HepG2 (cell line): ENCODE results near the gene MKRN2OS. TPM values are rescaled to one million over a fixed set of nuclear protein-coding genes. Genes with fewer than 3 reads are reported as not detected.

Experiments
- ATAC-seq: fragments of 200-7000 bp; cut with Tn5 transposase; 3 replicates; pipeline ENCODE4 v1.9.1; 2020; ENCODE audit warnings: mild to moderate bottlenecking, moderate library complexity
- BruUV-seq: library from RNA; stranded (reverse); fragments of 400-500 nt; replicated peaks from 2 replicates; lab custom pipeline; 2021; lab: Mats Ljungman, UMichigan
- CTCF ChIA-PET: fragments of 300-600 bp; formaldehyde crosslinking; extraction: SDS; loops from one replicate; lab custom pipeline; 2021; ENCODE audit warnings: low total read pairs, inconsistent platforms, low intra/inter-chr PET ratio; lab: Yijun Ruan, JAX
- POLR2A ChIA-PET: fragments of 350-600 bp; sonication (Branson Sonifier 250); formaldehyde crosslinking; loops from one replicate; lab custom pipeline; 2020; ENCODE audit warnings: antibody characterized with exemption, inconsistent platforms; lab: Yijun Ruan, JAX
- DNase-seq: peaks from one replicate; pipeline ENCODE4 v3.0.0-alpha.2; 2015; ENCODE audit warnings: low spot score
- FAIRE-seq: peaks from 3 replicates; lab custom pipeline; 2011; peaks lifted over from hg19 to GRCh38; lab: Jason Lieb, UNC
- H2AFZ ChIP-seq: one replicate; pipeline ENCODE4 v1.6.1; 2011; ENCODE audit warnings: low read length, inconsistent platforms
- H3K27ac ChIP-seq: fragments of 300-600 bp; 3 replicates; pipeline ENCODE4 v1.8.0; 2011; ENCODE audit warnings: mixed run types, mild to moderate bottlenecking, mixed read lengths, low read length, inconsistent platforms; ENCODE audit not compliant: insufficient read depth; ENCODE audit errors: extremely low read length
- H3K27me3 ChIP-seq, 2 experiments: fragments of 200-600 bp in 1 of 2; 2 replicates in 1 of 2; 3 replicates in 1 of 2; pipeline versions ENCODE4 v1.6.0 to v1.8.0; 2011; ENCODE audit warnings: low read length in 2 of 2, mild to moderate bottlenecking in 2 of 2, moderate library complexity in 2 of 2, inconsistent platforms in 1 of 2; ENCODE audit not compliant: insufficient read depth in 2 of 2, control insufficient read depth in 1 of 2
- H3K36me3 ChIP-seq, 2 experiments: fragments of 200-600 bp in 1 of 2; replicated peaks in 1 of 2; 2 replicates in 1 of 2; 3 replicates in 1 of 2; pipeline versions ENCODE4 v1.5.1 to v1.8.0; 2011; ENCODE audit warnings: low read length in 2 of 2, inconsistent platforms in 1 of 2; ENCODE audit not compliant: insufficient read depth in 2 of 2, control insufficient read depth in 1 of 2
- H3K4me1 ChIP-seq: 2 replicates; pipeline ENCODE4 v1.5.1; 2012; ENCODE audit warnings: low read length, inconsistent platforms; ENCODE audit not compliant: insufficient read depth
- H3K4me2 ChIP-seq: 2 replicates; pipeline ENCODE4 v1.6.0; 2011; ENCODE audit warnings: low read depth, low read length, inconsistent platforms
- H3K4me3 ChIP-seq, 3 experiments: fragments of 200-600 bp in 1 of 3; sonication (generic), shearing (Covaris generic) in 1 of 3; replicated peaks in 1 of 3; 2 replicates each; pipeline ENCODE4 v1.5.1; 2011 to 2016; ENCODE audit warnings: low read length in 3 of 3, inconsistent platforms in 2 of 3, low read depth in 2 of 3, mild to moderate bottlenecking in 2 of 3, control low read depth in 1 of 3, mixed read lengths in 1 of 3; ENCODE audit not compliant: insufficient read depth in 1 of 3
- H3K79me2 ChIP-seq: one replicate; pipeline ENCODE4 v1.6.1; 2011; ENCODE audit warnings: low read length, inconsistent platforms; ENCODE audit not compliant: insufficient read depth
- H3K9ac ChIP-seq: 2 replicates; pipeline ENCODE4 v1.6.0; 2011; ENCODE audit warnings: mild to moderate bottlenecking, low read depth, low read length, inconsistent platforms; ENCODE audit not compliant: insufficient read depth
- H3K9me3 ChIP-seq: 2 replicates; pipeline ENCODE4 v1.5.1; 2012; ENCODE audit warnings: mild to moderate bottlenecking, low read length
- H4K20me1 ChIP-seq: 2 replicates; pipeline ENCODE4 v1.6.0; 2011; ENCODE audit warnings: inconsistent platforms, mild to moderate bottlenecking, low read length, moderate library complexity; ENCODE audit not compliant: insufficient read depth
- NCOR1 ChIP-seq: fragments of 200-600 bp; sonication (generic); IDR thresholded peaks from 2 replicates; pipeline ENCODE4 v1.7.0; 2017; ENCODE audit warnings: antibody characterized with exemption, low read length, borderline replicate concordance
- RBM22 ChIP-seq: fragments of 200-400 bp; formaldehyde crosslinking; optimal IDR thresholded peaks from 2 replicates; pipeline ENCODE3; 2017; ENCODE audit warnings: mild to moderate bottlenecking, low read length, moderate library complexity
- SIX4 ChIP-seq: sonication (generic); formaldehyde crosslinking; IDR thresholded peaks from 2 replicates; pipeline ENCODE4 v1.4.0; 2020; ENCODE audit warnings: missing genetic modification reagents
- ZFX ChIP-seq: sonication (generic); formaldehyde crosslinking; IDR thresholded peaks from 2 replicates; pipeline ENCODE4 v1.4.0; 2020; ENCODE audit warnings: mild to moderate bottlenecking, low read depth, missing genetic modification reagents, moderate library complexity
- WGBS: methylation state at CpG from one replicate; pipeline ENCODE4 v1.1.6; 2017; ENCODE audit warnings: low lambda C conversion rate; 5-methylcytosine and 5-hydroxymethylcytosine counted together
- in situ Hi-C: cut with HindIII; loops from 2 replicates; pipeline ENCODE4 v1.10.0; 2017; ENCODE audit warnings: low pct_unique_long_range_greater_than_20kb; ENCODE audit not compliant: extremely low pct_ligation_motif_present
- intact Hi-C: fragments of 100-400 bp; cut with micrococcal nuclease; formaldehyde crosslinking; loops from one replicate; pipeline ENCODE4 v1.10.0; 2022; ENCODE audit not compliant: unreplicated experiment
- polyA plus RNA-seq, 8 experiments: library from polyadenylated mRNA; depleted of rRNA in 3 of 8; stranded (reverse) in 7 of 8; unstranded in 1 of 8; fragments of >200 nt; fragmentation: Illumina TruSeq in 4 of 8; extraction: Trizol in 4 of 8; gene quantifications; 2 replicates each; pipeline versions ENCODE4 v1.2.1 to v1.2.3, GENCODE V29; 2011 to 2016; ENCODE audit warnings: low read depth in 4 of 8, missing spikeins in 1 of 8, mixed read lengths in 1 of 8; ENCODE audit not compliant: insufficient read depth in 1 of 8
- total RNA-seq, 5 experiments: library from RNA; depleted of rRNA; stranded (reverse); fragments of >200 nt; fragmentation: Illumina TruSeq; extraction: Trizol; gene quantifications; 2 replicates each; pipeline ENCODE4 v1.2.3, GENCODE V29; 2016; ENCODE audit warnings: low read depth in 1 of 5
- TF ChIP-seq, protein P1 (sequence below): sonication (generic); formaldehyde crosslinking; IDR thresholded peaks from 2 replicates; pipeline ENCODE4 v1.5.0; 2020; ENCODE audit warnings: mild to moderate bottlenecking, missing genetic modification reagents

The MKRN2OS gene
- total and polyA plus RNA-seq, 2 of the 13 experiments (the other 11 are each of a cell fraction or from before 2014, with no cell fraction given): not detected

GRCh38 chr3:12593473-12593872 is 48.2 kb upstream of the MKRN2OS start:
- no peak for DNase-seq

DNA sequence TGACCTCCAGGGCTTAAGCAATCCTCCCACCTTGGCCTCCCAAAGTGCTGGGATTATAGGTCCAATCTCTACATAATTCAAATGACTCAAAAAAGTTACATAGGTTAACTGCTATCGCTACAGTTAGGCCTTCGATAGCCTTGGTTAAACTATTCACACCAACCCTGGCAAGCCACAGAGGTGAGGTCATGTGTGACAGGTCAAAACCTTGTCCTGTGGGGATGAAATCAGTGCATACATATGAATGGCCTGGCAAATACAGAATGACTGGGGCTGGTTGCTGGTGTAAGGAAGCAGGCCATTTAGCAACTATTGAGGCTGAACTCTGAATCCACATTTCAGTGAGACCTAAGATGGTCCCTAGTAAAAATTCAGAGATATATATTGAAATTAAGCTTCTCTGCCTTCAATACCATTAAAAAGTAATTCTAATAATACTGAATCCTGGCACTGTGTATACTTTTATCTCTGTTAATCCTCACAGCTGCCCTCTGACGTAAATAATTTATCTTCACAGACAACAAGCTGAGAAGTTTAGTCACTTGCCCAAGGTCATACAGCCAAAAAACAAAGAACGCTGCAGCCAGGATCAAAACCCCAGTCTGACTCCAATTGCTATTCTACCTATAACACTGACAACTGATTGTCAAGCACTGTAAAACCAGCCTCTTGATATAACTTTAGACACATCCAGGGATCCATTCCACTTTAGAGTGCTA is 46.9 kb upstream of the MKRN2OS start:
- Histone ChIP-seq H3K4me3 (no peak overlapping the region), H3K36me3 (peaks cover 30 to 76% of the 10 kb centered on the region in 2 experiments), H3K27me3 (no peaks in the 10 kb centered on the region), H2AFZ (no peak overlapping the region), H3K4me2 (no peak overlapping the region), H3K4me1 (no peaks in the 10 kb centered on the region), H3K9me3 (no peaks in the 10 kb centered on the region), H3K27ac (no peak overlapping the region), H3K79me2 (no peaks in the 10 kb centered on the region), H3K9ac (no peak overlapping the region), H4K20me1 (no peaks in the 10 kb centered on the region)
- BruUV-seq: no TSS peak
- in situ Hi-C loops (no loop called here), intact Hi-C loops (no loop called here)
- WGBS: 100% methylated on average over 4 of the region's 4 CpGs
- ATAC-seq (no peak), FAIRE-seq (no peak), DNase-seq (no peak)
- ChIA-PET POLR2A (no interaction called here), CTCF (no interaction called here)
- TF ChIP-seq NCOR1: no peak
- TF ChIP-seq, protein P1, sequence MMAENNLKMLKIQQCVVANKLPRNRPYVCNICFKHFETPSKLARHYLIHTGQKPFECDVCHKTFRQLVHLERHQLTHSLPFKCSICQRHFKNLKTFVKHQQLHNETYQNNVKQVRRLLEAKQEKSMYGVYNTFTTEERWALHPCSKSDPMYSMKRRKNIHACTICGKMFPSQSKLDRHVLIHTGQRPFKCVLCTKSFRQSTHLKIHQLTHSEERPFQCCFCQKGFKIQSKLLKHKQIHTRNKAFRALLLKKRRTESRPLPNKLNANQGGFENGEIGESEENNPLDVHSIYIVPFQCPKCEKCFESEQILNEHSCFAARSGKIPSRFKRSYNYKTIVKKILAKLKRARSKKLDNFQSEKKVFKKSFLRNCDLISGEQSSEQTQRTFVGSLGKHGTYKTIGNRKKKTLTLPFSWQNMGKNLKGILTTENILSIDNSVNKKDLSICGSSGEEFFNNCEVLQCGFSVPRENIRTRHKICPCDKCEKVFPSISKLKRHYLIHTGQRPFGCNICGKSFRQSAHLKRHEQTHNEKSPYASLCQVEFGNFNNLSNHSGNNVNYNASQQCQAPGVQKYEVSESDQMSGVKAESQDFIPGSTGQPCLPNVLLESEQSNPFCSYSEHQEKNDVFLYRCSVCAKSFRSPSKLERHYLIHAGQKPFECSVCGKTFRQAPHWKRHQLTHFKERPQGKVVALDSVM (CRISPR knock-in tag): peak; percentile 44; the same call in 1 of the 2 replicates

More at GRCh38 chr3:12593473-12593872, 48.2 kb upstream of the MKRN2OS start:
- no peak overlapping the region for H3K9ac ChIP-seq
- no peaks in the 10 kb centered on the region for H3K4me1 ChIP-seq
- no peaks in the 10 kb centered on the region for H3K79me2 ChIP-seq
- POLR2A ChIA-PET: no interaction called here
- CTCF ChIA-PET: no interaction called here
- ATAC-seq: no peak
- peaks cover 30 to 76% of the 10 kb centered on the region in 2 experiments for H3K36me3 ChIP-seq
- no peak for TF ChIP-seq ZFX
- TF ChIP-seq SIX4 (CRISPR knock-in tag): no peak
- TF ChIP-seq RBM22: peak; percentile 22
- no peak overlapping the region for H3K27ac ChIP-seq
- intact Hi-C loops (no loop called here), in situ Hi-C loops (no loop called here)
- no peak overlapping the region for H3K4me3 ChIP-seq
- BruUV-seq: no TSS peak
- no peaks in the 10 kb centered on the region for H4K20me1 ChIP-seq
- WGBS: 100% methylated on average over 3 of the region's 3 CpGs
- FAIRE-seq: no peak
- no peak overlapping the region for H2AFZ ChIP-seq
- H3K27me3 ChIP-seq: no peaks in the 10 kb centered on the region
- H3K9me3 ChIP-seq: no peaks in the 10 kb centered on the region
- H3K4me2 ChIP-seq: no peak overlapping the region
